Measurements from ENCODE around the gene MESP2. TPM values are rescaled to one million over a fixed set of nuclear protein-coding genes. Genes with fewer than 3 reads are reported as not detected.
A peak's percentile ranks its signal among the peaks of the same experiment; 100 is the strongest.

Gene MESP2
- total and polyA plus RNA-seq, 2 of the 8 experiments (the other 6 are each of a cell fraction or from before 2014, with no cell fraction given), result 0.35 to 0.80 TPM

- no peak overlapping the region for H3K18ac ChIP-seq (ENCODE audit: extremely low read depth, low read length)
- H2AK5ac ChIP-seq (ENCODE audit: low read depth, low read length), result no peak overlapping the region
- CTCF ChIA-PET (ENCODE audit: partially characterized antibody), result interaction anchor here (0.7 to 6.5 kb wide), 13 partner anchors 8 to 112 kb away, joined by 3 to 90 read pairs (median 3); partner anchors contain the start of gene ANPEP
- no peak overlapping the region for H4K91ac ChIP-seq (replicated peaks; ENCODE audit: insufficient read length, low read length)
- H3K23me2 ChIP-seq (ENCODE audit: low read depth, low read length), result no peaks in the 10 kb centered on the region; the same call in 1 of the 2 replicates
- no peak overlapping the region for H4K5ac ChIP-seq (ENCODE audit: insufficient read length, low read depth, low read length)
- H3K23ac ChIP-seq (ENCODE audit: insufficient read length), result no peak overlapping the region
- no peak overlapping the region for H2BK15ac ChIP-seq (ENCODE audit: low read length)
- no peak for DNase-seq (ENCODE audit: low read depth in 1 of 2, low spot score in 2 of 2)
- no peaks in the 10 kb centered on the region for H3K9me3 ChIP-seq (ENCODE audit: insufficient read depth in 2 of 2, low read depth in 1 of 2, low read length in 1 of 2)
- H4K8ac ChIP-seq (ENCODE audit: extremely low read depth, insufficient read depth, low read length), result no peak overlapping the region
- POLR2A ChIA-PET (ENCODE audit: partially characterized antibody), result interaction anchor here (0.7 to 2.5 kb wide), 2 partner anchors 15 to 28 kb away, joined by 3 to 7 read pairs; no protein-coding TSS in a partner anchor
- H3K36me3 ChIP-seq (ENCODE audit: control insufficient read depth in 2 of 4, insufficient read depth in 4 of 4, low read length in 3 of 4), result no peaks in the 10 kb centered on the region
- no peak overlapping the region for H3K14ac ChIP-seq (ENCODE audit: insufficient read length)
- no peak overlapping the region for H3K4ac ChIP-seq (replicated peaks; ENCODE audit: insufficient read length, low read depth, low read length)
- no peak overlapping the region for H3K56ac ChIP-seq (replicated peaks; ENCODE audit: insufficient read length, low read depth, low read length)
- H3K4me3 ChIP-seq (ENCODE audit: extremely low read depth in 1 of 4, insufficient read depth in 2 of 4, low read depth in 3 of 4, low read length in 4 of 4), result peak overlapping the region in 1 of 4 experiments; percentile 56; a peak in 2 of 8 replicates
- no peak overlapping the region for H3K9ac ChIP-seq (replicated peaks in 1 of 4; ENCODE audit: extremely low read depth in 1 of 4, low read depth in 3 of 4, low read length in 3 of 4)
- no peak overlapping the region for H2BK12ac ChIP-seq (ENCODE audit: low read depth, low read length)
- H4K20me1 ChIP-seq (replicated peaks in 1 of 2; ENCODE audit: control insufficient read depth in 1 of 2, insufficient read depth in 2 of 2, low read length in 2 of 2), result no peaks in the 10 kb centered on the region
- 85% methylated on average over 14 of the region's 14 CpGs; no CpG with 5 or more reads in 1 of the 2 experiments for WGBS, 2 experiments (ENCODE audit: extremely low coverage in 1 of 2, insufficient coverage in 1 of 2, insufficient read length in 1 of 2, insufficient replicate concordance in 2 of 2, low coverage in 1 of 2, low lambda C conversion rate in 2 of 2, missing lambda C conversion rate in 1 of 2)
- H2AFZ ChIP-seq (ENCODE audit: low read length), result no peak overlapping the region
- no peak for FAIRE-seq
- peak overlapping the region; percentile 34 to 75; a peak in 1 of 4 replicates for H3K4me2 ChIP-seq (ENCODE audit: insufficient read depth in 1 of 2, low read depth in 2 of 2, low read length in 2 of 2)
- H2BK120ac ChIP-seq (replicated peaks; ENCODE audit: low read depth, low read length), result no peak overlapping the region
- no peak overlapping the region for H2BK20ac ChIP-seq (ENCODE audit: low read length)
- no peak overlapping the region for H2BK5ac ChIP-seq (ENCODE audit: low read depth, low read length)
- no peaks in the 10 kb centered on the region for H3K79me2 ChIP-seq (ENCODE audit: control insufficient read depth in 1 of 2, insufficient read depth in 2 of 2, low read length in 2 of 2)
- peaks cover 13 to 31% (median 27%) of the 10 kb centered on the region in 4 experiments for H3K27me3 ChIP-seq (replicated peaks in 1 of 4; ENCODE audit: control insufficient read depth in 3 of 4, extremely low read depth in 1 of 4, insufficient read depth in 3 of 4, low read length in 3 of 4)
- no peaks in the 10 kb centered on the region for H3K79me1 ChIP-seq (ENCODE audit: low read depth, low read length)
- no peak overlapping the region for H3K27ac ChIP-seq (ENCODE audit: low read depth, low read length)
- H3K4me1 ChIP-seq (replicated peaks in 1 of 4; ENCODE audit: control insufficient read depth in 3 of 4, insufficient read depth in 4 of 4, low read length in 3 of 4), result peaks cover 0 to 4% (median 1%) of the 10 kb centered on the region in 4 experiments; a peak in 2 of 7 replicates
- no peak for TF ChIP-seq KDM1A (IDR thresholded peaks at IDR 0.05; ENCODE audit: borderline replicate concordance, low read length)
- no peak for TF ChIP-seq CTBP2 (IDR thresholded peaks at IDR 0.05; ENCODE audit: borderline replicate concordance, insufficient read depth, insufficient read length, low read length)
- TF ChIP-seq ZNF274 (IDR thresholded peaks at IDR 0.05; ENCODE audit: borderline replicate concordance, extremely low read depth, low read length), result no peak
- no peak for TF ChIP-seq YY1 (IDR thresholded peaks at IDR 0.05; ENCODE audit: low read depth, low read length)
- no peak for TF ChIP-seq BACH1 (IDR thresholded peaks at IDR 0.05; ENCODE audit: low read length)
- TF ChIP-seq CEBPB (IDR thresholded peaks at IDR 0.05; ENCODE audit: low read depth, low read length), result no peak
- TF ChIP-seq MAFK (IDR thresholded peaks at IDR 0.05; ENCODE audit: low read depth, low read length), result no peak
- TF ChIP-seq POU5F1 (IDR thresholded peaks at IDR 0.05; ENCODE audit: low read depth, low read length), result no peak
- TF ChIP-seq CHD1 (IDR thresholded peaks at IDR 0.05; ENCODE audit: low read depth, low read length), result no peak
- no peak for TF ChIP-seq EGR1 (IDR thresholded peaks at IDR 0.05; ENCODE audit: borderline replicate concordance, low read depth, low read length)
- no peak for TF ChIP-seq KDM5A (IDR thresholded peaks at IDR 0.05; ENCODE audit: low read length)
- no peak for TF ChIP-seq JUN (IDR thresholded peaks at IDR 0.05; ENCODE audit: low read depth, low read length)
These were observed 317 bp upstream of the MESP2 start for GRCh38 chr15:89775815-89776214.
